ENCODE data around the gene GRIK3. TPM values are rescaled to one million over a fixed set of nuclear protein-coding genes. Genes with fewer than 3 reads are reported as not detected.
A peak's percentile ranks its signal among the peaks of the same experiment; 100 is the strongest.

Gene GRIK3
- total RNA-seq, 1 donor from 2014 or later = 2.3 TPM

- H3K9me3 Mint-ChIP-seq = no peaks in the 10 kb centered on the region
- peaks cover 17% of the 10 kb centered on the region for H3K27me3 Mint-ChIP-seq
- TF ChIP-seq CTCF (conservative IDR thresholded peaks at IDR 0.05) = no peak
- no peak overlapping the region for H3K27ac Mint-ChIP-seq
- H3K4me1 Mint-ChIP-seq (ENCODE audit: unreplicated experiment) = no peaks in the 10 kb centered on the region
- H3K4me3 Mint-ChIP-seq = no peak overlapping the region
- peak; percentile 10 for DNase-seq (ENCODE audit: extremely low spot score, unreplicated experiment)
- no peaks in the 10 kb centered on the region for H3K36me3 Mint-ChIP-seq
These were observed 149.5 kb downstream of the GRIK3 start for GRCh38 chr1:36884801-36885200.

GRCh38 chr1:36884029-36884701 is 150.2 kb downstream of the GRIK3 start:
- peak; percentile 18 for DNase-seq (ENCODE audit: extremely low spot score, unreplicated experiment)
- H3K4me3 Mint-ChIP-seq = no peak overlapping the region
- H3K27me3 Mint-ChIP-seq = peaks cover 17% of the 10 kb centered on the region
- no peaks in the 10 kb centered on the region for H3K36me3 Mint-ChIP-seq
- no peak overlapping the region for H3K27ac Mint-ChIP-seq
- no peaks in the 10 kb centered on the region for H3K9me3 Mint-ChIP-seq
- no peaks in the 10 kb centered on the region for H3K4me1 Mint-ChIP-seq (ENCODE audit: unreplicated experiment)
- no peak for TF ChIP-seq CTCF (conservative IDR thresholded peaks at IDR 0.05)

- Mint-ChIP-seq H3K9me3 (no peaks in the 10 kb centered on the region), H3K4me3 (no peak overlapping the region), H3K36me3 (no peaks in the 10 kb centered on the region), H3K27ac (no peak overlapping the region), H3K4me1 (ENCODE audit: unreplicated experiment) (no peaks in the 10 kb centered on the region), H3K27me3 (peaks cover 17% of the 10 kb centered on the region)
- TF ChIP-seq CTCF (conservative IDR thresholded peaks at IDR 0.05) = no peak
- peak; percentile 27 for DNase-seq (ENCODE audit: extremely low spot score, unreplicated experiment)
These were observed 150.9 kb downstream of the GRIK3 start for GRCh38 chr1:36883315-36883949.

- peak; percentile 25 for DNase-seq (ENCODE audit: extremely low spot score, unreplicated experiment)
- Mint-ChIP-seq H3K27me3 (peaks cover 20% of the 10 kb centered on the region), H3K27ac (no peak overlapping the region), H3K36me3 (no peaks in the 10 kb centered on the region), H3K9me3 (no peaks in the 10 kb centered on the region), H3K4me3 (no peak overlapping the region), H3K4me1 (ENCODE audit: unreplicated experiment) (no peaks in the 10 kb centered on the region)
- no peak for TF ChIP-seq CTCF (conservative IDR thresholded peaks at IDR 0.05)
These were observed 151.6 kb downstream of the GRIK3 start for GRCh38 chr1:36882536-36883285.

GRCh38 chr1:36881541-36881940 is 152.8 kb downstream of the GRIK3 start:
- Mint-ChIP-seq H3K36me3 (no peaks in the 10 kb centered on the region), H3K27ac (no peak overlapping the region), H3K9me3 (no peaks in the 10 kb centered on the region), H3K4me1 (ENCODE audit: unreplicated experiment) (no peaks in the 10 kb centered on the region), H3K4me3 (no peak overlapping the region), H3K27me3 (peaks cover 28% of the 10 kb centered on the region)
- TF ChIP-seq CTCF (conservative IDR thresholded peaks at IDR 0.05) = no peak
- DNase-seq (ENCODE audit: extremely low spot score, unreplicated experiment) = peak; percentile 20

All from type B pancreatic cell (in vitro differentiated cells).